HL-60 (cell line): ENCODE data around the gene SCAANT1.

ENCODE experiments used
- DNase-seq, 2 experiments: peaks; one replicate each; pipeline ENCODE4 v3.0.0-alpha.2; 2010 to 2020; ENCODE audit warnings: low read depth in 1 of 2, low spot score in 1 of 2
- H3K27ac ChIP-seq: fragments of 250-450 bp; sonication (Bioruptor Pico); replicated peaks from 2 replicates; pipeline ENCODE4 v1.5.1; 2020; ENCODE audit warnings: mild to moderate bottlenecking, moderate library complexity
- H3K27me3 ChIP-seq: fragments of 250-450 bp; sonication (Bioruptor Pico); 2 replicates; pipeline ENCODE4 v1.5.1; 2021; ENCODE audit warnings: mild to moderate bottlenecking, moderate library complexity; ENCODE audit not compliant: insufficient read depth, poor library complexity, severe bottlenecking
- H3K4me3 ChIP-seq: replicated peaks from 2 replicates; pipeline ENCODE4 v1.5.1; 2011; ENCODE audit warnings: mild to moderate bottlenecking, control low read depth, low read length; ENCODE audit not compliant: insufficient read depth
- CTCF ChIP-seq: IDR thresholded peaks from one replicate; pipeline ENCODE4 v1.5.1; 2011; ENCODE audit warnings: low read length, control low read depth, inconsistent platforms; ENCODE audit not compliant: insufficient read depth
- GABPA ChIP-seq: IDR thresholded peaks from 2 replicates; pipeline ENCODE4 v1.6.1; 2012; ENCODE audit warnings: low read depth
- POLR2AphosphoS5 ChIP-seq: IDR thresholded peaks from 2 replicates; pipeline ENCODE4 v1.6.1; 2012; ENCODE audit warnings: low read depth
- SPI1 ChIP-seq: IDR thresholded peaks from 2 replicates; pipeline ENCODE4 v1.6.1; 2012; ENCODE audit warnings: low read depth, mild to moderate bottlenecking, borderline replicate concordance
- TF ChIP-seq, protein P1 (sequence below): IDR thresholded peaks from 2 replicates; pipeline ENCODE4 v1.6.1; 2012; ENCODE audit warnings: low read depth; ENCODE audit not compliant: insufficient replicate concordance

SCAANT1 gene

GRCh38 chr3:63931290-63931689, 19.1 kb upstream of the SCAANT1 start:
- TF ChIP-seq GABPA: no peak
- no peak for TF ChIP-seq CTCF
- TF ChIP-seq SPI1: no peak
- TF ChIP-seq POLR2AphosphoS5: no peak
- TF ChIP-seq, protein P1, sequence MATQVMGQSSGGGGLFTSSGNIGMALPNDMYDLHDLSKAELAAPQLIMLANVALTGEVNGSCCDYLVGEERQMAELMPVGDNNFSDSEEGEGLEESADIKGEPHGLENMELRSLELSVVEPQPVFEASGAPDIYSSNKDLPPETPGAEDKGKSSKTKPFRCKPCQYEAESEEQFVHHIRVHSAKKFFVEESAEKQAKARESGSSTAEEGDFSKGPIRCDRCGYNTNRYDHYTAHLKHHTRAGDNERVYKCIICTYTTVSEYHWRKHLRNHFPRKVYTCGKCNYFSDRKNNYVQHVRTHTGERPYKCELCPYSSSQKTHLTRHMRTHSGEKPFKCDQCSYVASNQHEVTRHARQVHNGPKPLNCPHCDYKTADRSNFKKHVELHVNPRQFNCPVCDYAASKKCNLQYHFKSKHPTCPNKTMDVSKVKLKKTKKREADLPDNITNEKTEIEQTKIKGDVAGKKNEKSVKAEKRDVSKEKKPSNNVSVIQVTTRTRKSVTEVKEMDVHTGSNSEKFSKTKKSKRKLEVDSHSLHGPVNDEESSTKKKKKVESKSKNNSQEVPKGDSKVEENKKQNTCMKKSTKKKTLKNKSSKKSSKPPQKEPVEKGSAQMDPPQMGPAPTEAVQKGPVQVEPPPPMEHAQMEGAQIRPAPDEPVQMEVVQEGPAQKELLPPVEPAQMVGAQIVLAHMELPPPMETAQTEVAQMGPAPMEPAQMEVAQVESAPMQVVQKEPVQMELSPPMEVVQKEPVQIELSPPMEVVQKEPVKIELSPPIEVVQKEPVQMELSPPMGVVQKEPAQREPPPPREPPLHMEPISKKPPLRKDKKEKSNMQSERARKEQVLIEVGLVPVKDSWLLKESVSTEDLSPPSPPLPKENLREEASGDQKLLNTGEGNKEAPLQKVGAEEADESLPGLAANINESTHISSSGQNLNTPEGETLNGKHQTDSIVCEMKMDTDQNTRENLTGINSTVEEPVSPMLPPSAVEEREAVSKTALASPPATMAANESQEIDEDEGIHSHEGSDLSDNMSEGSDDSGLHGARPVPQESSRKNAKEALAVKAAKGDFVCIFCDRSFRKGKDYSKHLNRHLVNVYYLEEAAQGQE: no peak
- H3K27ac ChIP-seq: no peak overlapping the region
- no peaks in the 10 kb centered on the region for H3K27me3 ChIP-seq
- no peak for DNase-seq
- H3K4me3 ChIP-seq: no peak overlapping the region

DNA sequence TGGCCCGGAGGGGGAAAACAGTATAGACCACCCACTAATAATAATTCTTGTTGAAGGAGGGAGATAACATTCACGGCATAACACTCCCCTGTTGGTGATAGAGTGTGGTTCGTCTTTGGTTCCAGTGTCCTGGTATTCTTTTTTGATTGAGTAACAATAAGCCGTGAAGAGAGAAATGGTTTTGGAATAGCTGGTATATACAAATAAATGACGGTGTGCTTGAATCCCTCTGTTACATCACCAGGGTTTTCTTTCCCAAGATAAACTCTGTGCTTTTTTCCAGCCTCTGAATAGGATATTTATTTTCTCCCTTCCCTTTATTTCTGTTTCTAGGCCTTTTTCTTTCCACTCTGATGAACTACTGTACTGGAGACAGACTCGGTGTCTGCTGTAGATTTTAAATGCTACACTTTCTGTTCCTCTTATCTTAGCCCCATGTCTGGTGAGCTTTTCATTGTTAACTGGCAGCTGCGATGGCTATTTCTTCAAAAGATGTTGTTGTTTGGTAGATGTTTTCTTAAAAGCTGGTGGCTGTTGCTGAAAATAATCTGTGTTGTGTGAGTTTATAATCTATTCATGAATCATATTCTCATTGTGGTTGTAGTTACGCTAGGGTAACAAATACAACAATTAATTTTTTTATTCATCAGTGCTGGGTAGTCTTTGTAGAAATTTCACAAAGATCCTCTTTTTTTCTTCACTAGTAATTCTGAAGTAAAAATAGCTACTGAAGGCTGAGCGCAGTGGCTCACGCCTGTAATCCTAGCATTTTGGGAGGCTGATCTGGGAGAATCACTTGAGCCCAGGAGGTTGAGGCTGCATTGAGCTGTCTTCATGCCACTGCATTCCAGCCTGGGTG, 15.5 kb upstream of the SCAANT1 start:
- Histone ChIP-seq H3K27ac (no peak overlapping the region), H3K4me3 (no peak overlapping the region), H3K27me3 (no peaks in the 10 kb centered on the region)
- no peak for DNase-seq
- no peak for TF ChIP-seq GABPA
- no peak for TF ChIP-seq CTCF
- no peak for TF ChIP-seq POLR2AphosphoS5
- no peak for TF ChIP-seq SPI1
- TF ChIP-seq, protein P1: no peak

DNA sequence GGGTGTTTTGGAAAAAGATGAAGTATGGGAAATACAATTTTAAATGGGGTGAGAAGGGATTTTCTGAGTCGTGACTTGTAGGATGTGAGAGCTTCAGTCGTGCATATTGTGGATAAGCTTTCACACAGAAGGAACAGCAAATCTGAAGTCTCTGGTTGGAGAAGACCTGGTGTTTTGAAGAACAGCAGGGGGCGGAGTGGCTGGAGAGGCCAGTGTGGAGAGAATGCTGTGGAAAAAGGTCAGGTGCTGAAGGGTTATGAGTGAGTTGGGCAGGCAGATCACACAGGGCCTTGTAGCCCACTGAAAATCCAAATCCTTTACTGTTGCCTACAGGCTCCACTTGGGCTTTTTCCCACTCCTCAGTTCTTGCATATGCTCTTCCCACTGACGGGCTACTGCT, 14.1 kb upstream of the SCAANT1 start:
- no peak for DNase-seq
- TF ChIP-seq SPI1: no peak
- TF ChIP-seq POLR2AphosphoS5: no peak
- no peak for TF ChIP-seq CTCF
- TF ChIP-seq, protein P1: no peak
- TF ChIP-seq GABPA: no peak
- Histone ChIP-seq H3K4me3 (no peak overlapping the region), H3K27me3 (no peaks in the 10 kb centered on the region), H3K27ac (no peak overlapping the region)
